Central memory CD4-positive, alpha-beta T cell (primary cell): ENCODE results near the gene MPIG6B.

Experiments used
- DNase-seq: peaks from one replicate; pipeline ENCODE4 v3.0.0; 2022
- total RNA-seq, 3 experiments: gene quantifications; one replicate each; lab custom pipeline; 2026; lab: John Stamatoyannopoulos, UW

The MPIG6B gene
- 0 reads per million in 3 experiments for total RNA-seq

- DNase-seq: no peak
These were observed at the start of gene MPIG6B for GRCh38 chr6:31723245-31723979. Gene MPIG6B, plus strand, starts transcription at chr6:31723373. Its CDS starts 11 bp downstream, at chr6:31723384.

- no peak for DNase-seq
These were observed 46.8 kb upstream of the MPIG6B start for GRCh38 chr6:31676322-31676903.

GRCh38 chr6:31676904-31677303 lies 46.3 kb upstream of the MPIG6B start:
- no peak for DNase-seq

- DNase-seq: no peak
These were observed 45.2 kb upstream of the MPIG6B start for GRCh38 chr6:31677955-31678354.

GRCh38 chr6:31680226-31681134 lies 42.7 kb upstream of the MPIG6B start, which contains the start of gene LY6G5C:
Gene LY6G5C, minus strand, starts transcription at chr6:31681067. Its CDS starts 694 bp downstream, at chr6:31680373.
- peak; percentile 33 for DNase-seq

- peak; percentile 34 for DNase-seq
These were observed 42.0 kb upstream of the MPIG6B start for GRCh38 chr6:31681135-31681671.

- DNase-seq: no peak
These were observed 39.6 kb upstream of the MPIG6B start for GRCh38 chr6:31683591-31683990.

- DNase-seq: no peak
These were observed 36.7 kb upstream of the MPIG6B start for GRCh38 chr6:31686483-31686882.

GRCh38 chr6:31687321-31687720 lies 35.9 kb upstream of the MPIG6B start:
- DNase-seq: no peak

- DNase-seq: no peak
These were observed 35.1 kb upstream of the MPIG6B start for GRCh38 chr6:31687860-31688693.

GRCh38 chr6:31689249-31690110 lies 33.7 kb upstream of the MPIG6B start:
- no peak for DNase-seq

- DNase-seq: no peak
These were observed 32.7 kb upstream of the MPIG6B start for GRCh38 chr6:31690231-31691077.

GRCh38 chr6:31691078-31691463 lies 32.1 kb upstream of the MPIG6B start:
- DNase-seq: no peak

GRCh38 chr6:31691564-31692108 lies 31.5 kb upstream of the MPIG6B start:
- no peak for DNase-seq

- DNase-seq: no peak
These were observed 30.8 kb upstream of the MPIG6B start for GRCh38 chr6:31692353-31692752.

- DNase-seq: no peak
These were observed 30.3 kb upstream of the MPIG6B start for GRCh38 chr6:31692886-31693285.

GRCh38 chr6:31693535-31693934 lies 29.6 kb upstream of the MPIG6B start:
- no peak for DNase-seq

GRCh38 chr6:31697555-31697954 lies 25.6 kb upstream of the MPIG6B start:
- DNase-seq: no peak

GRCh38 chr6:31700740-31701401 lies 22.3 kb upstream of the MPIG6B start:
- DNase-seq: no peak
